ENCODE results near the gene ELOB.

- TF ChIP-seq CTCF (IDR thresholded peaks at IDR 0.05; ENCODE audit: insufficient read depth, low read depth, low read length) (no peak), EZH2 (IDR thresholded peaks at IDR 0.05; ENCODE audit: insufficient read depth, low read length) (no peak)
These were observed 44.5 kb upstream of the ELOB start for GRCh38 chr16:2821487-2822157.

Measured in astrocyte (in vitro differentiated cells and primary cell).